NOMO-1 treated with DMSO at 0.1 percent for 48 hours (cell line): ENCODE results near the gene DDHD1.

ENCODE experiments used
- DNase-seq: peaks from one replicate; lab custom pipeline; 2025; ENCODE audit not compliant: unreplicated experiment; lab: John Stamatoyannopoulos, UW

DDHD1 gene

GRCh38 chr14:53035336-53036210 is 117.5 kb downstream of the DDHD1 start:
- DNase-seq = no peak

DNA sequence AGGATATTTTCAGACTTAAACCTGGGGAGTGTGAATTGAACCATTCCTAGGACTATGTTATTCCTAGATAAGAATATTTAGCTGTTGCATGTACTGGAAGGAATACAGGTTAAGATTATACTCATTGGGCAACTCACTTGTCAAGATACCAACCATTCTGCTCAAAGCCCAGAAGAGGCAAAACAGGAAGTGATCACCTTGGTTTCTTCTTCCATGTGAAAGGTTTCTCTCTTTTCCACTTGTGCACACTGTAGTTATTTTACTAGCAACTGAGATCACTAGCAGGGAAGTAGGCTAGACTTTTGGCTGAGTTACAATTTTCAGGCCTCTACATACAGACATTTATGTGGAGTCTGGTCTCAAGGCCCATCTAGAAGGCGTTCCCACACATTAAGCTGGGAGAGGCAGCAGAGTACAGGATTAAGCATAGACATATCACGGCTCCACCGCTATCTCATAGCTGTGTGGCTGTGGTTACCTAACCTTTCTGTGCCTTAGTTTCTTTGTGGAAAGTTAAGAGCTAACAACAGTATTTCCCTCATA is 118.4 kb downstream of the DDHD1 start:
- no peak for DNase-seq

DNA sequence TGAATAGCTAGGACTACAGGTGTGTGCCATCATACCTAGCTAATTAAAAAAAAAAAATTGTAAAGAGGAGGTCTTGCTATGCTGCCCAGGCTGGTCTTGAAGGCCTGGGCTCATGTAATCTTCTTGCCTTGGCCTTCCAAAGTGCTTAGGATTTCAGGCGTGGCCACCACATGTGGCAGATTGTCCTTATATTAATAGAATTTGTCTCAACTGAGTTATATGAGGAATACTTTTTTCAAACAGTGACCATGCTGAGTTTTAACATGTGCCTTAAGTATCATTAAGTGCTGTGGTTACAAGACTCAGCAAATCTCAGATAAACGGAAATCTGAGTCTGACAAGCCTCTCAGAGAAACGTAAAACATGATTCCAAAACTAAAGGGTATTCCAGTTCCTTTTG is 119.1 kb downstream of the DDHD1 start:
- no peak for DNase-seq

GRCh38 chr14:53032838-53033390 is 120.2 kb downstream of the DDHD1 start:
- no peak for DNase-seq

DNA sequence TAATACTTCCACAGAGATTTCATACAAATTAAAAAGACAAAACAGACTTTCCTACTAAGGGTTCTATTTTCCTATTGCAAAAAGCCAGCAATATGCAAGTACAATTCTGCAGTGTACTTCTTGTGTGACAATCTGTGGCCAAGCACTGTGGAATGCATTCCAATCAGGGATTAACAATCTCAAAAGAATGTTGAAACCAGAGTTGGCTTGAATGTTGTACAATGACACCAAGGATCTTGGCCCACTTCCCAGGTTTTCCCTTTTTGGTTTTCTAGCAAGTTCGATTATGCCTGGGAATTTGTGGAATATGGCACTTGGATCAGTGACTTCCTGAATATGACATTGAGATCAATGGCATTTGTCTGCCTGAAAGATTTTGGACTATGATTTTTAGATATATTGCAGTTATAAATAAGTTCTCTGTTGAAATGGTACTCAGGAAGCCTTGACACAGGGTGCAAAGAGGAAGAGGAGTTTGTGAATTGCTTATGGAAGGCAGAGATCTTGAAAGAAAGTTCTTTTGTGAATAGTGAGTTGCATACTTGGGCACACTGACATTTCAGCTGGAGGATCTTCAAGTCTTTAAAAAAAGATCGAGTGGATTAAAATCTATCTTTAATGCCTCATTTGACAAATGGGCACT is 120.8 kb downstream of the DDHD1 start:
- no peak for DNase-seq

GRCh38 chr14:53027562-53027961 is 125.6 kb downstream of the DDHD1 start:
- no peak for DNase-seq

GRCh38 chr14:53027041-53027440 is 126.1 kb downstream of the DDHD1 start:
- DNase-seq = no peak

DNA sequence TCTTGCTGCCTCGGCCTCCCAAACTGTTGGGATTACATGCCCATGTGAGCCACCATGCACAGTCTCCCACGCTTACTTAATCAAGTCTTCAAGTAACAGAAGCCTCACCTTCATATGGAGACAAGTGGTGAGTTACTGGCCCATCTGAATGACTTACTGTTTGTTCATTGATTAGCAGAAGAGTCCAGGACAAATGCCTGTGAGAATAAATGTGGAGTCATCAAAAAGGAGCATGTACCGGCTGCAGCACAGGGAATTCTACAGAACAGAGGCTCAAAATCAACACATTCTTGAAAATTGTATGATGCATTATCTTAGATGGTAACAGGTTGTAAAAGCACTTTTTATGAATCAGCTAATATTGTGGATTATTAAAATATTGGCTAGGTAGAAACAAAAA is 129.8 kb downstream of the DDHD1 start:
- DNase-seq = no peak

DNA sequence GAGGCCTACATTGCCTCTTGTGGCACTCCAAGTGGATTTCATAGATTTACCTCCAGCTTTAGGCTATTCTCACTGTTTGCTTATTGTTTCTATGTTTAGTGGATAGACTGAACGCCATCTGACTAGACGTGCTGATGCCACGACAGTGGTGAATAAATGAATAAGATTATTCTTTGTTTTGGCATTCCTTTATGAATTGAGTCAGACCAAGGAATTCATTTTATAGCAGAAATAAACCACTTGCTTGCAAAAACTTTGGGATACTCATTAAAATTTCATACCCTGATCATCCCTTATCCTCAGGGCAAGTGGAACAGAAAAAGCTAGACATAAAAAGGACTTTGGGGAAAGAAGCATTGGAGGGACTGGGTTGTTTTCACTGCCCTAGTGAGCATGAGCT is 130.5 kb downstream of the DDHD1 start:
- no peak for DNase-seq

GRCh38 chr14:53020193-53020932 is 132.8 kb downstream of the DDHD1 start:
- no peak for DNase-seq

GRCh38 chr14:53019406-53019805 is 133.7 kb downstream of the DDHD1 start:
- DNase-seq = no peak

DNA sequence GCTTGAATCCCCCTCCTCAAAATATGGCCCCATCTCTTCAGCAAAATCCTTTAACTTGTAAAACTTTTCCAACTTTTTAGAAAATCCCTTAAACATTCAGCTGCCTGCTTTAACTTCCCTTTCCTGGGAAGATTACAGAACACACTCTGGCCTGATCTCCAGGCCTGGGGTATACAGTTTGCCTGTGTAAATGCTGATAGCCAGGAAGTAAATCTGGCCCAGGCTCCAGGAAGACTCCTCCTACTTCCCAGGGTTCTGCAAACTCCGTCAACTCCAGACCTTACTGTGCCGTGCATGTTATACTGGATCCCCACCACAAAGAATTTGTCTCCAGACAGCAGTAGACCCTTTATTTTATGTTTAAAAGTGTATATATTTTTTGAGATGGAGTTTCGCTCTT is 135.3 kb downstream of the DDHD1 start:
- no peak for DNase-seq

DNA sequence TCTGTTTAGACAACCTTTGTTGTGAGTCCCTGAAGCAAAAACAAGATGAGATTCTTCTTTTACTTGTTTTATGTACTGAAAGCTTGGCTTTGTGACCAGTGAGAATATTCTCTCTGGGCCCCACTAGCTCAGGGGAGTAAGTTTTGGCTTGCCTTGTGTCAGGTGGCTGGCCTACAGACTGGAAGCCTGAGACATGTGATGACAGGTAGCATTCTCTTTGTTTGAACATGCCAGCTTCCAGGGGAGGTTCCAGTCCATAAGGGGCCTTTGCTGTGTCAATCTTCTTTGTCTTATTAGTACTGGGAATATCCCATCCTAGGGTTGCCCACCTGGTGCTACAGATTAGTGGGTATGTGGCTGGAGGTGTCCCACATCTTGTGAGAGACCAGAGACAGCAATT is 136.2 kb downstream of the DDHD1 start:
- no peak for DNase-seq

- no peak for DNase-seq
Observed at GRCh38 chr14:53016491-53016890, 136.6 kb downstream of the DDHD1 start.

- DNase-seq = no peak
Observed at GRCh38 chr14:53011053-53011462, 142.1 kb downstream of the DDHD1 start.

GRCh38 chr14:53010193-53011040 is 142.7 kb downstream of the DDHD1 start:
- no peak for DNase-seq

GRCh38 chr14:53006931-53007562 is 146.1 kb downstream of the DDHD1 start:
- DNase-seq = no peak

DNA sequence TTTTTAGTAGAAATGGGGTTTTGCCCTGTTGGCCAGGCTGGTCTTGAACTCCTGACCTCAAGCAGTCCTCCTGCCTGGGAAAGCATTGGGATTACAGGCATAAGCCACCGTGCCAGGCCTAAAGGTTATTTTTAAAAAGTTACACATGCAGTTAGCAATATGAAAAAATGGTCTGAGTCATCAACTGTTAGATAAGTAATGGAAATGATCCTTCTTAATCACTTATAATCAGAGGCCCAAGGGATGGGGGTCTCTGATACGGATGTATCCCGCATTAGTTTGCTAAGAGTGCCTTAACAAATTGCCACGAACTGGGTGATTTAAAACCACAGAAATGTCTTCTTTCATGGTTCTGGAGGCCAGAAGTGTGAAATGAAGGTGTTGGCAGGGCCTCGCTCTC is 148.1 kb downstream of the DDHD1 start:
- no peak for DNase-seq

DNA sequence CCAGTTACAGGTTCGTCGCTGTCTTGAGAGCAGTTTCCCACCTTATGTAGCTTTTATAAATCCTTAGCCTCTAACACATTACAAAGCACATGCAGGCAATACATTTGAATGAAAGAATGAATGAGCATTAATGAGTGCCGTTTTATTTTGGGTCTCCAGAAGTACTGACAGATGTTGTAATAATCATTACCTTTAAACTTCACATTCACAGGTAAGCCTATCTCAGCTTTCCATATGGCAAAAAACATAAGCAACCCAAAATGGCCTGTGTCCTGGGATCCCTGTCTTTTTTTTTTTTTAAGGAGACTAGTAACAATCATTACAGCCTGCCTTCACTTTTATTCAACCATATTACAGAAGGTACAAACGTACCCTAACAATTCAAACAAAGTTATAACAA is 149.3 kb downstream of the DDHD1 start:
- DNase-seq = no peak

DNA sequence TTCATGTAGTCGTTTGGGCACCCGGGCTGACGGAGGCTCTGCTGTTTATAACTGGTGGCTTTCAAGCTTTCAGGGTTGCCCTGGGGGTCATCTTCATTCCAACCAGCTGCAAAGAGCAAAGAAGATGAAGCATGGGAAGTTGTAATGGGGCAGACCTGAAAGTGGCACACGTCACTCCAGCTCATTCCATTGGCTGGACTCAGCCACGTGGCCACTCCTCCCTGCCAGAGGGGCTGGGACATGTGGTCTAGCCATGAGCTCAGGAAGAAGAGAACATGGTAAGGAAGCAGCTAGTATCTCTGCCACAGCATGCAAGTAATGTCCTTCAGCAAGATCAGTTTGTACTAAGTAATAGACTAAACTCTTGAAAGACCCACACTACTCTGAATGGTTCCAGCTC is 150.5 kb downstream of the DDHD1 start:
- no peak for DNase-seq
